Naive B cell (primary cell): Measurements from ENCODE around the gene SMLR1. TPM values are rescaled to one million over a fixed set of nuclear protein-coding genes. Genes with fewer than 3 reads are reported as not detected.

Experiments used
- ATAC-seq, 2 donors: fragments of 150-1000 bp; cut with Tn5 transposase; 2 replicates each; pipeline ENCODE4 v1.10.0; 2021; ENCODE audit warnings: low read depth in 2 of 2, mild to moderate bottlenecking in 2 of 2, moderate library complexity in 2 of 2
- DNase-seq: peaks from one replicate; pipeline ENCODE4 v3.0.0; 2022
- H3K27ac Mint-ChIP-seq, 6 donors: one replicate each; pipeline ENCODE4 v1.8.0; 2020 to 2022; ENCODE audit warnings: mild to moderate bottlenecking in 6 of 6, mixed read lengths in 6 of 6, moderate library complexity in 5 of 6, inconsistent platforms in 2 of 6
- H3K27me3 Mint-ChIP-seq, 3 donors: one replicate each; pipeline ENCODE4 v1.8.0; 2021 to 2022; ENCODE audit warnings: mixed read lengths in 3 of 3, mild to moderate bottlenecking in 1 of 3
- H3K36me3 Mint-ChIP-seq, 2 donors: one replicate each; pipeline ENCODE4 v1.8.0; 2020 to 2022; ENCODE audit warnings: mixed read lengths in 2 of 2, inconsistent platforms in 1 of 2, mild to moderate bottlenecking in 1 of 2
- H3K4me1 Mint-ChIP-seq, 3 donors: one replicate each; pipeline ENCODE4 v1.8.0; 2020 to 2022; ENCODE audit warnings: mixed read lengths in 3 of 3, inconsistent platforms in 1 of 3, mild to moderate bottlenecking in 1 of 3, moderate library complexity in 1 of 3
- H3K4me3 Mint-ChIP-seq, 8 donors: one replicate each; pipeline ENCODE4 v1.8.0; 2020 to 2022; ENCODE audit warnings: mild to moderate bottlenecking in 8 of 8, mixed read lengths in 8 of 8, moderate library complexity in 8 of 8, inconsistent platforms in 2 of 8
- H3K9me3 Mint-ChIP-seq, 7 donors: one replicate each; pipeline ENCODE4 v1.8.0; 2020 to 2022; ENCODE audit warnings: mixed read lengths in 7 of 7, mild to moderate bottlenecking in 5 of 7, inconsistent platforms in 2 of 7, moderate library complexity in 1 of 7
- polyA plus RNA-seq, 6 donors: library from polyadenylated mRNA; unstranded; fragments of 300-500 nt; fragmentation: Illumina TruSeq; gene quantifications; one replicate each; pipeline ENCODE4 v1.2.3, GENCODE V29; 2021; ENCODE audit warnings: low read depth in 6 of 6

Gene SMLR1
- not detected for polyA plus RNA-seq

DNA sequence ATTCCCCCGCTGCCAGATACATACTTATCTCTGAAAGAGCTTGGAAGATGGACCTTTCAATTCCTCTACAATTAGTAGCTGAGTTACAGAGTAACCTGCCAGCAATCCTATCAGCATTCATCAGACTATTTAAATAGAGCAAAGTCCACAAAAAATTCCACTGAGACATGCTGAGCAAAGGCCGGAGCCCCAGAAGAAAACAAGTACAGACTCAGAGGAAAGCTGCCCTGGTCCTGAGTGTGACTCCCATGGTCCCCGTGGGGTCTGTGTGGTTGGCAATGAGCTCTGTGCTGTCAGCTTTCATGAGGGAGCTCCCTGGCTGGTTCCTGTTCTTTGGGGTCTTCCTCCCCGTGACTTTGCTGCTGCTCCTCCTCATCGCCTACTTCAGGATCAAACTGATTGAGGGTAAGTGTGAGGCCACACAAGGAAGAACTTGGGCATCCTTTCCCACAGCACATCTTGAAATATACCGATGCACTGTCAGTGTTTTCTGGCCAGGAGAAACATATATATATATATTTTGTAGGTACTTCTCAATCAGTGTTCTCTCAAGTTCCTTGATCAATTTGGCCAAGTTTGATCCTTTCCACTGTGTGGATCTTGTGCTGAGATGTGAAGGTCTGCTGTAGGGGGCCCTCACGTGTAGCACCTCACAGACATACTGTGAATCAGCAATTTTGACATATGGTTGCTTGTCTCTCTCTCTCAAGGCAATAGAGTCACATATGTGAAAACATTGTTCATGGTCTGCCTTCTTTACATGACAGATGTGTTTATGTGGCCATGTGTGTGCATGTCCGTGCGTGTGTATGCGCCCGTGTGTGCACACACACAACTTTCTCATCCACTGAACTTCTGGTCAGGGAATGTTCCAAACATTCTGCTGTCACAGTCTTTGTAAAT, at the start of gene SMLR1:
Gene SMLR1 (plus strand): TSS at position 160 of the 903 bp plus-strand sequence. CDS start 8 bp downstream, at position 168.
- peaks cover 0 to 3% (median 0%) of the 10 kb centered on the region in 7 donors for H3K9me3 Mint-ChIP-seq
- peaks cover 0 to 4% of the 10 kb centered on the region in 2 donors for H3K36me3 Mint-ChIP-seq
- no peak within 1 kb of the TSS for H3K27ac Mint-ChIP-seq
- no peaks in the 10 kb centered on the region for H3K27me3 Mint-ChIP-seq
- no peaks in the 10 kb centered on the region for H3K4me1 Mint-ChIP-seq
- no peak for DNase-seq
- ATAC-seq, result no peak
- no peak within 1 kb of the TSS for H3K4me3 Mint-ChIP-seq

DNA sequence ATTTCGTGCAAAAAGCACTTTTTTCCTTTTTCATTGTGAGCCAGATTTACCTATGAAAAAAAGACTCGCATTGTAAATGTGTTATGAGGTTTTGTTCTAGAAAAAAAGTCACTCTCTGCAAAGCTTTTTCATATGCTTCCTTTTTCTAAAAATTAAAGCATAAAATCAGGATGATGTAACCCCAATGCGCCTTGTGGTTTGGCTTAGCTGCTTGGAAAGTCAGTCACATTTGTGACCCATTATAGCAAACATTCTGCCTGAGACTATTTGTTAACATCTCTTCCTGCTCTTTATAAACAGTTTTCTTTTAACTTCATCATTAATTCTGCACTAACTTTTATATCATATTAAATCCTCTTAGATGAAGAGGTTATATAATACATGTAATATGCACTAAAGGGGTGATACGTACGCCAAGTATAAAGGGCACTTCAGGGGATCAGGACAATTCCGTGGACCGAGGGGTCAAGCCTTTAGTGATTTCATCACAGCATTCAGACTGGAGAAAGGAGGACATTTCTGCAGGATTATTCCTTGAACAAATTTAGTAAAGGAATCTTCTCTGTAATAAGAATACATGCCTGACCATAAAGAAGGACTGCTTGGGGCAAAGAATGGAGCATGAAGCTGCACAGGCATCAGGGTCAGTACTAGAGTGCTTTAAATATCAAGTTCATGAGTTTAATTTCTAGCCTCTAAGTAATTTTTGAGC, 48.1 kb upstream of the SMLR1 start:
- ATAC-seq, result no peak
- no peak overlapping the region for H3K4me3 Mint-ChIP-seq
- peaks cover 0 to 4% (median 0%) of the 10 kb centered on the region in 7 donors for H3K9me3 Mint-ChIP-seq
- H3K27ac Mint-ChIP-seq, result no peak overlapping the region
- H3K27me3 Mint-ChIP-seq, result no peaks in the 10 kb centered on the region
- H3K4me1 Mint-ChIP-seq, result peaks cover 6 to 7% (median 7%) of the 10 kb centered on the region in 3 donors
- no peaks in the 10 kb centered on the region for H3K36me3 Mint-ChIP-seq
- no peak for DNase-seq

GRCh38 chr6:130779658-130780033, 47.6 kb upstream of the SMLR1 start:
- Mint-ChIP-seq H3K27me3 (no peaks in the 10 kb centered on the region), H3K9me3 (peaks cover 0 to 4% (median 0%) of the 10 kb centered on the region in 7 donors), H3K27ac (no peak overlapping the region), H3K4me3 (no peak overlapping the region), H3K36me3 (no peaks in the 10 kb centered on the region), H3K4me1 (peaks cover 6 to 7% (median 7%) of the 10 kb centered on the region in 3 donors)
- ATAC-seq (no peak), DNase-seq (no peak)

GRCh38 chr6:130780122-130780521, 47.1 kb upstream of the SMLR1 start:
- H3K9me3 Mint-ChIP-seq, result peaks cover 0 to 4% (median 0%) of the 10 kb centered on the region in 7 donors
- no peak overlapping the region for H3K27ac Mint-ChIP-seq
- no peak for ATAC-seq
- DNase-seq, result no peak
- no peak overlapping the region for H3K4me3 Mint-ChIP-seq
- peaks cover 6 to 7% (median 7%) of the 10 kb centered on the region in 3 donors for H3K4me1 Mint-ChIP-seq
- H3K27me3 Mint-ChIP-seq, result no peaks in the 10 kb centered on the region
- no peaks in the 10 kb centered on the region for H3K36me3 Mint-ChIP-seq

DNA sequence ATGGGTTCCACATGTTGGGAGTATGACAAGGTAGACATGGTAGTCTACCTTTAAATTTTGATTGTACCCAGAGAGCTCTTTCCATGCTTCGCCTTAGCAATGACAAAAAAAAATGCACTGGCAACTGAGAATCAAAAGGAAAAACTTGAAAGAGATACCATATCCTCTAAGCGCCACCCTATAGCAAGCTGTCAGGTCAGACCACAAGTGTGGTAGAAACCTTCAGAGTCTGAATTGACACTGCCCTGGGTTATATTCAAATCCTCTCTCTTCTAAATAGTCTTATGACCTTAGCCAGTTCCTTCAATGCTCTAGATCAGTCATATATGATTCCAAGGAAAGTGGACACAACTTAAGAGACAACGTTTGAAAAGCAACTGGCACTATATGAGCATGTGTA, 45.6 kb upstream of the SMLR1 start:
- H3K27me3 Mint-ChIP-seq, result no peaks in the 10 kb centered on the region
- H3K4me3 Mint-ChIP-seq, result no peak overlapping the region
- ATAC-seq (no peak), DNase-seq (no peak)
- H3K9me3 Mint-ChIP-seq, result peaks cover 0 to 4% (median 0%) of the 10 kb centered on the region in 7 donors
- H3K4me1 Mint-ChIP-seq, result peaks cover 1 to 4% (median 3%) of the 10 kb centered on the region in 3 donors
- H3K27ac Mint-ChIP-seq, result no peak overlapping the region
- H3K36me3 Mint-ChIP-seq, result no peaks in the 10 kb centered on the region

- ATAC-seq (no peak), DNase-seq (no peak)
- Mint-ChIP-seq H3K4me1 (peaks cover 0 to 2% (median 0%) of the 10 kb centered on the region in 3 donors), H3K36me3 (no peaks in the 10 kb centered on the region), H3K9me3 (peaks cover 0 to 4% (median 0%) of the 10 kb centered on the region in 7 donors), H3K27me3 (peaks cover 0 to 8% (median 4%) of the 10 kb centered on the region in 3 donors), H3K27ac (peak overlapping the region in 1 of 6 donors; percentile 16), H3K4me3 (no peak overlapping the region)
Observed at GRCh38 chr6:130783416-130784107, 43.6 kb upstream of the SMLR1 start.

GRCh38 chr6:130787726-130788500, 39.3 kb upstream of the SMLR1 start:
- Mint-ChIP-seq H3K9me3 (no peaks in the 10 kb centered on the region), H3K27me3 (peaks cover 0 to 8% (median 4%) of the 10 kb centered on the region in 3 donors), H3K4me1 (peaks cover 0 to 2% (median 0%) of the 10 kb centered on the region in 3 donors), H3K27ac (peak overlapping the region in 1 of 6 donors; percentile 12), H3K36me3 (no peaks in the 10 kb centered on the region), H3K4me3 (no peak overlapping the region)
- no peak for DNase-seq
- no peak for ATAC-seq

DNA sequence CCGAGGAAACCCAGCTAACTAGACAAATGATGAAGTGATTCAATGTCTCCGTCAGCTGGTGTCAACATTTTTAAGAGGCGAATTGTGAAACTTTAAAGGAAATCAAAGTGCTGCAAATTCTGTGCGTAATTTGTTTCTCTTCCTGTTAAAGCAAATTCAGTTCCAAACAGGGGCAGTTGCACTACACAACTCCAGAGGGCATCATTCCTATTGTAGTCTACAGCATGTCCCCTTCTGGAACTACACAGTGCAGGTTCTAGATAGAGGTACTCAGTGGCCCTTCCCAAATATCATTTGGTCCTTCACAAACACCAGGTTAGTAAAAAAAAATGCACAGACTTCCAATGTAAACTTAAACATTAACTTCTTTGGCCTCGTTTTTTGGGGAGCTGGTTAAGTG, 38.3 kb upstream of the SMLR1 start:
- ATAC-seq, result no peak
- Mint-ChIP-seq H3K9me3 (no peaks in the 10 kb centered on the region), H3K27me3 (peaks cover 0 to 8% (median 4%) of the 10 kb centered on the region in 3 donors), H3K4me3 (no peak overlapping the region), H3K27ac (no peak overlapping the region), H3K4me1 (peaks cover 0 to 2% (median 0%) of the 10 kb centered on the region in 3 donors), H3K36me3 (no peaks in the 10 kb centered on the region)
- no peak for DNase-seq

DNA sequence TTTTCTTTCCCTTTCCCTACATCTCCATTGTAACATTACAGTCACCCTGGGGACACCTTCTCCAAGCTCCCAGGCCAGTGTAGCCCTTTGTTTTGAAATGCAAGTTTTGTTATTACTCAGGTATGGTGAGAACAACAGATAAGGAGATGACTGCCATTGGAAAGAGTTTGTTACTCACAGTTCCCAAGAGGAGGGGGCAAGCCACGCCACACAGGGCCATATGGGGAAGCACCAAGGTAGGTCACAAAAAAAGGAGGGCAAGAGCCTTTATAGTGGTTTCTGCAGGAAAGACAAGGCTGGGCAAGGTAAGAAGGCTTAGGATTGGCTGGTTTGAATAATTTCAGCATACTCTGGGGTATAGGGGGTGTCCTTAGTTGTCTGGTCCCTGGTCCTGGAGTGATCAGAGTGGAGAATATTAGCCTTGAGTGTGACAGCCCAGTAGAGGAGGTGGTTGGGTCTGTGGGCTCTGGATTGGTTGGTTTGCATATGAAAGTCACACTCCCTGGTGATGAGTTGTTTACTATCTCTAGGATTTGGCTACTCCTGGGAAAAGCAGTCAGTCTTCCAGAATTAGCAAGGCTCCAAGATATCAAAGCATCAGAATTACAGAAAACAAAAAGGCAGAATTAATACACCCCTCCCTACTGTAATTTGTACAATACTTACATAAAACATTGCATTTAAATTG, 33.1 kb upstream of the SMLR1 start:
- Mint-ChIP-seq H3K4me3 (no peak overlapping the region), H3K27me3 (no peaks in the 10 kb centered on the region), H3K27ac (no peak overlapping the region), H3K36me3 (no peaks in the 10 kb centered on the region), H3K9me3 (peaks cover 0 to 13% (median 5%) of the 10 kb centered on the region in 7 donors), H3K4me1 (no peaks in the 10 kb centered on the region)
- ATAC-seq (no peak), DNase-seq (no peak)

DNA sequence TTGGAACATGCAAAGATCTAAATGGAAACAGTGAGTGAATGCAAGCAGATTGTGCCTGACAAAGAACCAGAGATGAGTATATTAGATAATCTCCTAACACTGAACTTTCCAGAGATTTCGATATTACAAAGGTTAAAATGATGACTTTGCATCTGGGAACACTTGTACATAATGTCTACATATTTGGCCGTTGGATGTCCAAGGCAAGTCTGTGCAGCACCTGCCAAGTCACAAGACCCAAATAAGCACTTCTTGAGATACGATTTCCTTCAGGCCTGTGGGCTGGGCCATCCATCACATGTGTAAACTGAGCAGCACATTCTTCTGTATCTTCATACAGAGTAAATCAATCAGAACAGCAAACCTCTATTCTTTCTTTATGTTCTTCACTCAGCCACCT, 32.5 kb upstream of the SMLR1 start:
- no peak overlapping the region for H3K4me3 Mint-ChIP-seq
- ATAC-seq, result no peak
- H3K9me3 Mint-ChIP-seq, result peaks cover 0 to 19% (median 7%) of the 10 kb centered on the region in 7 donors
- no peak overlapping the region for H3K27ac Mint-ChIP-seq
- no peaks in the 10 kb centered on the region for H3K4me1 Mint-ChIP-seq
- no peaks in the 10 kb centered on the region for H3K27me3 Mint-ChIP-seq
- no peaks in the 10 kb centered on the region for H3K36me3 Mint-ChIP-seq
- DNase-seq, result no peak

GRCh38 chr6:130796313-130796905, 30.8 kb upstream of the SMLR1 start:
- Mint-ChIP-seq H3K4me3 (no peak overlapping the region), H3K4me1 (no peaks in the 10 kb centered on the region), H3K9me3 (peaks cover 0 to 28% (median 7%) of the 10 kb centered on the region in 7 donors), H3K36me3 (no peaks in the 10 kb centered on the region), H3K27me3 (no peaks in the 10 kb centered on the region), H3K27ac (no peak overlapping the region)
- ATAC-seq (no peak), DNase-seq (no peak)

DNA sequence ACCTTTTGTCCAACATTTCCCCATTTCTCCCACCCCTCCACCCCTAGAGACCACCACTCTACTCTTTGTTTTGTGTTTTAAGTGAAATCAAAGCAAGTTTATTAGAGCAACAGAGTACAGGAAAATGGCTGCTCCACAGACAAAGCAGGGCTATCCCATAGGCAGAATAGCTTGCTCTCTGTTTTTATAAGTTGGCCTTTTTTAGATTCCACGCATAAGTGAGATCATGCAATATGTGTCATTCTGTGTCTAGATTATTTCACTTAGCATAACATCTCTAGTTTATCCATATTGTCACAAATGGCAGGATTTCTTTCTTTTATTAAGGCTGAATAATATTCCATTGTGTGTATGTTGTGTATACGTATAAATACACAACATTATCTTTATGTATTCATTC, 30.1 kb upstream of the SMLR1 start:
- no peak for ATAC-seq
- H3K36me3 Mint-ChIP-seq, result no peaks in the 10 kb centered on the region
- no peak overlapping the region for H3K4me3 Mint-ChIP-seq
- no peak overlapping the region for H3K27ac Mint-ChIP-seq
- H3K9me3 Mint-ChIP-seq, result peaks cover 0 to 28% (median 7%) of the 10 kb centered on the region in 7 donors
- no peak for DNase-seq
- no peaks in the 10 kb centered on the region for H3K4me1 Mint-ChIP-seq
- no peaks in the 10 kb centered on the region for H3K27me3 Mint-ChIP-seq
